ENCODE results near the gene ZNF471. TPM values are rescaled to one million over a fixed set of nuclear protein-coding genes. Genes with fewer than 3 reads are reported as not detected.

The ZNF471 gene
- total RNA-seq: 1 to 10 TPM; 3.3 to 7.9 (median 4.7) TPM
- polyA plus RNA-seq: 1 to 10 TPM; 2.3 to 3.4 TPM
- long read RNA-seq, donor 1, full-length matches to known transcripts: 3 of 5 reads
- long read RNA-seq, donor 1, partial matches to known transcripts: 0 of 5 reads
- long read RNA-seq, donor 1, other reads (novel, unspliced or antisense): 2 of 5 reads
- long read RNA-seq, donor 2, full-length matches to known transcripts: 8 of 11 reads
- long read RNA-seq, donor 2, partial matches to known transcripts: 0 of 11 reads
- long read RNA-seq, donor 2, other reads (novel, unspliced or antisense): 3 of 11 reads
- long read RNA-seq, donor 3, full-length matches to known transcripts: 5 of 6 reads
- long read RNA-seq, donor 3, partial matches to known transcripts: 0 of 6 reads
- long read RNA-seq, donor 3, other reads (novel, unspliced or antisense): 1 of 6 reads

DNA sequence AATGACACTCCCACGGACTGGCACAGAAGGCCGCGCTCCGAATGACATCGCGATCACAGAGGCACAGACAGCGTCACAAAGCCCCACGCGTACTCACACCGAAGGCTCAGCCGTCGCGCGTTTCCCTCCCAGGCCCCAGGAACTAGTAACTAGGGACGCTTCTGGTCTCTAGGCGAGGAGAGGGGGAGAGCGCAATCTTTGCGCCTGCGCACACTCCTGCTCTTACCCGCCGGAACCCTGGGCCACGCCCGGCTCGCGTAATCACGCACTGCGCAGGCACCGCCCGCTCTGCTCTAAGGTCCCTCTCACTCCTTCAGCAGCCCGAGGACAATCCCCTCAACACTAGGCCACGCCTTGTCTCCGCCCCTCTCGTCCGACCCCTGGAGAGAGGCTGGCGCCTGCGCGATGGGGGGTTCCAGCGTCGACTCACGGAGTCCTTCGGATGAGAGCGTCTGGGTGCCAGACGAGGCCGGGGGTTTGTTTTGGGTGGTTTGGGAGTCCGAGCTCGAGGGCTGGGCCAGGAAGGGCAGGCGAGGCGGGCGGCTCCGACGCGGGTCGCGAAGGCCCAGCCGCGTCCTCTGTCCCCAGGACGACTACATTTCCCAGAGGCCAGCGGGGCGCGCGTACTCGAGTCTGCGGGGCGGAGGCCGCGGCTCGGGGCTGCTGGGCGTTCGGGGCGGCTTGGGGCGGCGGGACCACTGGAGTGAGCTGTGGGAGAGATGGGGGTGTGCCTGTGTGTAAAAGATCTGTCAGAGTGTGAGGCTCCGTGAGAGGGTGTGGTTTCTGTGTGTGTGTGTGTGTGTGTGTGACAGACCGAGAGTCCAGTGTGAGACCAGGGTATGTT, at the start of gene ZNF471:
Gene ZNF471, plus strand, starts transcription at position 410 of the 844 bp plus-strand sequence. CDS start 3,717 bp downstream, outside the sequence.
- peak; percentile 99 to 100 (median 99) for DNase-seq
- WGBS, 4 donors: 0 to 1% (median 0%) methylated on average over 52 to 74 of the region's 74 CpGs
- Histone ChIP-seq H3K4me1 (peaks cover 0 to 13% (median 6%) of the 10 kb centered on the region in 12 donors), H3K9me3 (peaks cover 0 to 51% (median 0%) of the 10 kb centered on the region in 12 donors), H3K4me3 (peak within 1 kb of the TSS; percentile 35 to 87 (median 73)), H3K27me3 (no peaks in the 10 kb centered on the region), H3K36me3 (peaks cover 0 to 13% (median 0%) of the 10 kb centered on the region in 9 donors), H3K27ac (peak within 1 kb of the TSS; percentile 90 to 100 (median 98))
- intact Hi-C loops (cut with DNase I): loop anchor here in 6 of 10 donors (1.0 to 10.0 kb wide), 7 partner anchors 29 to 165 kb away; partner anchors contain the start of genes ZNF582 (in 2 of the 6), ZFP28 (in 1 of the 6) and ZNF835 (in 1 of the 6)
- ATAC-seq: peak; percentile 100
- TF ChIP-seq CTCF (IDR thresholded peaks at IDR 0.05) (no peak), POLR2A (IDR thresholded peaks at IDR 0.05) (peak in 1 of 2 donors; percentile 62)

- peaks cover 0 to 23% (median 12%) of the 10 kb centered on the region in 9 donors for H3K36me3 ChIP-seq
- no peak for DNase-seq
- intact Hi-C loops (cut with DNase I): loop anchor here in 3 of 10 donors (10.0 kb wide), 2 partner anchors 70 to 80 kb away; partner anchors contain the start of genes ZNF583 (in 2 of the 3) and ZNF582 (in 1 of the 3)
- H3K4me3 ChIP-seq: no peak overlapping the region
- no peak for ATAC-seq
- no peak overlapping the region for H3K27ac ChIP-seq
- no peaks in the 10 kb centered on the region for H3K27me3 ChIP-seq
- peaks cover 0 to 53% (median 1%) of the 10 kb centered on the region in 12 donors for H3K9me3 ChIP-seq
- TF ChIP-seq CTCF (IDR thresholded peaks at IDR 0.05) (no peak), POLR2A (IDR thresholded peaks at IDR 0.05) (no peak)
- WGBS, 4 donors: 34 to 58% (median 52%) methylated on average over 3 of the region's 3 CpGs
- H3K4me1 ChIP-seq: peaks cover 0 to 26% (median 14%) of the 10 kb centered on the region in 12 donors
These were observed 33.3 kb upstream of the ZNF471 start for GRCh38 chr19:56474308-56474707.

DNA sequence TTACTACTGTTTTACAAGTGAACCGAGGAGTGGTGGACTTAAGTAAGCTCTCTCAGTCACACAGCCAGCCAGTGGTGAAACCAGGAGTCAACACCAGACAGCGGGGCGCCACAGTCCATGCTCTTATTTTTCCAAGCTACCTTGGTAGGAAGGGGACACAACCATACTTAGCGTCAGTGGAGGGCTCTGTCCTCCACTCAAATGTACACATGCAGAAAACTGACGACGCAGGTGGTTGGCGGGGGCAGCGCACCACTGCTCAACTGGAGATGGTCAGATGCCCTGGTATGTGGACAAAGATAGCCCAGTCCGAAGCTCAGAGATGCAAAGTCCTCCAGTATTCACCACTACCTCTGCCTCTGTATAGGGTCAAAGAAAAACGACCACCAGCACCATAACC, 31.6 kb upstream of the ZNF471 start:
- intact Hi-C loops (cut with DNase I): loop anchor here in 5 of 10 donors (5.0 to 10.0 kb wide), 4 partner anchors 61 to 81 kb away; partner anchors contain the start of genes ZNF583 (in 4 of the 5), ZFP28 (in 1 of the 5) and ZNF582 (in 1 of the 5)
- H3K36me3 ChIP-seq: peaks cover 0 to 13% (median 8%) of the 10 kb centered on the region in 9 donors
- H3K9me3 ChIP-seq: peaks cover 0 to 45% (median 1%) of the 10 kb centered on the region in 12 donors
- DNase-seq (no peak), ATAC-seq (no peak)
- H3K27me3 ChIP-seq: no peaks in the 10 kb centered on the region
- H3K27ac ChIP-seq: no peak overlapping the region
- peak overlapping the region in 8 of 12 donors; percentile 72 to 95 (median 80) for H3K4me3 ChIP-seq
- no peak for TF ChIP-seq CTCF (IDR thresholded peaks at IDR 0.05)
- TF ChIP-seq POLR2A (IDR thresholded peaks at IDR 0.05): no peak
- 78 to 87% (median 83%) methylated on average over 10 of the region's 10 CpGs for WGBS, 4 donors
- H3K4me1 ChIP-seq: peaks cover 0 to 29% (median 14%) of the 10 kb centered on the region in 12 donors
